Sigmoid colon (tissue), 4 donors: Measurements from ENCODE around the gene ZNF701.

Source experiments
- POLR2A ChIP-seq, 2 donors: fragments of 450-650 bp; IDR thresholded peaks; one replicate each; pipeline ENCODE4 v1.6.1; 2016; ENCODE audit warnings: antibody characterized with exemption in 2 of 2, mild to moderate bottlenecking in 2 of 2, moderate library complexity in 2 of 2
- POLR2AphosphoS5 ChIP-seq, 4 donors: sonication (generic); formaldehyde crosslinking; IDR thresholded peaks; one replicate each; pipeline ENCODE4 v1.6.1; 2017; ENCODE audit warnings: antibody characterized with exemption in 4 of 4
- TF ChIP-seq, protein P1 (sequence below), 4 experiments: fragments of 450-650 bp in 3 of 4; fragments of 200-600 bp in 1 of 4; IDR thresholded peaks; one replicate each; pipeline ENCODE4 v1.5.1; 2016 to 2019; ENCODE audit warnings: antibody characterized with exemption in 4 of 4, mild to moderate bottlenecking in 3 of 4, moderate library complexity in 2 of 4

DNA sequence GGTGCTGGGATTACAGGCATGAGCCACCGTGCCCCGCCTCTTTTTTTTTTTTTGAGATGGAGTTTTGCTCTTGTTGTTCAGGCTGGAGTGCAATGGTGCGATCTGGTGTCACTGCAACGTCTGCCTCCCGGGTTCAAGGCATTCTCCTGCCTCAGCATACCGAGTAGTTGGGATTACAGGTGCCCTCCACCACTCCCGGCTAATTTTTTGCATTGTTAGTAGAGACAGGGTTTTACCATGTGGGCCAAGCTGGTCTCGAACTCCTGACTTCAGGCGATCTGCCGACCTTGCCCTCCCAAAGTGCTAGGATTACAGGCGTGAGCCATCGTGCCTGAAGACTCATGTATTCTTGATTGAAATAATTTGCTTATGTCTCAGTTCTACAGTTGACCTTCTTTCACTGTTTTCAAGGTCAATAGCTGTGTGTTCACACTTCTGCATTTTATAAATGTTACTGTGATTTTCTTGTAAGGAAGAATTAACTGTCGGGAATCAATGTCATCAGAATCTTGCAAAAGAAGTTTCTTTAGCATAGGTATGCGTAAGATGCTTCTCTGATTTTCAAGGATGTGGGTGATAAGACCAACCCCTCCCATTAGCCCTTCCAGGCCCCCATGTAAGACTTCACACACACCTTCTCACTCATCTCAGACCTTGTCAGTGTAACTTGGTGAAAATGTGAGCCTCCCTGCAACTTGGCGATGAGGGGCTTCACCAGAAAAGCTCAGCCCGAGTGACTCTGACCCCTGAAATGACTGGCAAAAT is 12.7 kb upstream of the ZNF701 start:
- TF ChIP-seq, protein P1, sequence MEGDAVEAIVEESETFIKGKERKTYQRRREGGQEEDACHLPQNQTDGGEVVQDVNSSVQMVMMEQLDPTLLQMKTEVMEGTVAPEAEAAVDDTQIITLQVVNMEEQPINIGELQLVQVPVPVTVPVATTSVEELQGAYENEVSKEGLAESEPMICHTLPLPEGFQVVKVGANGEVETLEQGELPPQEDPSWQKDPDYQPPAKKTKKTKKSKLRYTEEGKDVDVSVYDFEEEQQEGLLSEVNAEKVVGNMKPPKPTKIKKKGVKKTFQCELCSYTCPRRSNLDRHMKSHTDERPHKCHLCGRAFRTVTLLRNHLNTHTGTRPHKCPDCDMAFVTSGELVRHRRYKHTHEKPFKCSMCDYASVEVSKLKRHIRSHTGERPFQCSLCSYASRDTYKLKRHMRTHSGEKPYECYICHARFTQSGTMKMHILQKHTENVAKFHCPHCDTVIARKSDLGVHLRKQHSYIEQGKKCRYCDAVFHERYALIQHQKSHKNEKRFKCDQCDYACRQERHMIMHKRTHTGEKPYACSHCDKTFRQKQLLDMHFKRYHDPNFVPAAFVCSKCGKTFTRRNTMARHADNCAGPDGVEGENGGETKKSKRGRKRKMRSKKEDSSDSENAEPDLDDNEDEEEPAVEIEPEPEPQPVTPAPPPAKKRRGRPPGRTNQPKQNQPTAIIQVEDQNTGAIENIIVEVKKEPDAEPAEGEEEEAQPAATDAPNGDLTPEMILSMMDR (IDR thresholded peaks at IDR 0.05), result no peak
- no peak for TF ChIP-seq POLR2A (IDR thresholded peaks at IDR 0.05)
- TF ChIP-seq POLR2AphosphoS5 (IDR thresholded peaks at IDR 0.05), result no peak
